GM18951 (cell line): ENCODE results near the gene WNT3A.

Source experiments
- POLR2A ChIP-seq: IDR thresholded peaks from 4 replicates; pipeline ENCODE4 v1.6.1; 2011; ENCODE audit warnings: mild to moderate bottlenecking; ENCODE audit not compliant: insufficient read length, insufficient read depth; ENCODE audit errors: extremely low read depth
- in situ Hi-C: fragments of 300-500 bp; cut with MboI; formaldehyde crosslinking; loops from one replicate; pipeline ENCODE4 v1.12.0; 2022; ENCODE audit warnings: low sequenced_read_pairs, mixed read lengths, inconsistent platforms; ENCODE audit not compliant: unreplicated experiment

The WNT3A gene

GRCh38 chr1:228004856-228005462, 1.8 kb upstream of the WNT3A start:
- in situ Hi-C loops = no loop called here
- TF ChIP-seq POLR2A = no peak

GRCh38 chr1:228005511-228006033, 1.2 kb upstream of the WNT3A start:
- in situ Hi-C loops = no loop called here
- no peak for TF ChIP-seq POLR2A

- in situ Hi-C loops = no loop called here
- TF ChIP-seq POLR2A = no peak
These were observed 588 bp upstream of the WNT3A start for GRCh38 chr1:228006034-228006785.

- in situ Hi-C loops = no loop called here
- no peak for TF ChIP-seq POLR2A
These were observed 427 bp downstream of the WNT3A start for GRCh38 chr1:228007049-228007800.

GRCh38 chr1:228007801-228008341, 1.1 kb downstream of the WNT3A start:
- in situ Hi-C loops = no loop called here

GRCh38 chr1:228008391-228009115, 1.8 kb downstream of the WNT3A start:
- in situ Hi-C loops = no loop called here
- no peak for TF ChIP-seq POLR2A

More at GRCh38 chr1:228007801-228008341, 1.1 kb downstream of the WNT3A start:
- TF ChIP-seq POLR2A = no peak

GRCh38 chr1:228009116-228009827, 2.5 kb downstream of the WNT3A start:
- no peak for TF ChIP-seq POLR2A
- in situ Hi-C loops = no loop called here

- no peak for TF ChIP-seq POLR2A
- in situ Hi-C loops = no loop called here
These were observed 3.3 kb downstream of the WNT3A start for GRCh38 chr1:228009828-228010775.

- in situ Hi-C loops = no loop called here
- no peak for TF ChIP-seq POLR2A
These were observed 4.1 kb downstream of the WNT3A start for GRCh38 chr1:228010921-228011320.

- no peak for TF ChIP-seq POLR2A
- in situ Hi-C loops = no loop called here
These were observed 5.0 kb downstream of the WNT3A start for GRCh38 chr1:228011721-228012311.

- in situ Hi-C loops = no loop called here
- no peak for TF ChIP-seq POLR2A
These were observed 5.8 kb downstream of the WNT3A start for GRCh38 chr1:228012555-228012954.
